Measurements from ENCODE around the gene IRF9. TPM values are rescaled to one million over a fixed set of nuclear protein-coding genes. Genes with fewer than 3 reads are reported as not detected.

Gene IRF9
- total RNA-seq, 1 donor from 2014 or later = 50.6 TPM

- H3K4me1 ChIP-seq (ENCODE audit: control insufficient read depth in 3 of 3, insufficient read depth in 3 of 3, low read length in 3 of 3) = peaks cover 4 to 8% (median 6%) of the 10 kb centered on the region in 3 donors
- no peak overlapping the region for H3K27ac ChIP-seq (ENCODE audit: low read depth, low read length)
- H3K36me3 ChIP-seq (ENCODE audit: control insufficient read depth in 3 of 3, insufficient read depth in 3 of 3, low read length in 3 of 3) = peaks cover 59 to 66% (median 62%) of the 10 kb centered on the region in 3 donors
- H3K27me3 ChIP-seq (ENCODE audit: control insufficient read depth in 3 of 3, insufficient read depth in 3 of 3, low read length in 3 of 3) = no peaks in the 10 kb centered on the region
- no peaks in the 10 kb centered on the region for H3K9me3 ChIP-seq (ENCODE audit: control insufficient read depth in 3 of 3, low read length in 3 of 3)
- H3K4me3 ChIP-seq (ENCODE audit: low read length in 3 of 3) = no peak overlapping the region
- H3K9ac ChIP-seq (ENCODE audit: low read depth in 1 of 3, low read length in 3 of 3) = no peak overlapping the region
Observed at GRCh38 chr14:24121210-24121609, 39.9 kb upstream of the IRF9 start.

GRCh38 chr14:24122416-24122815 lies 38.6 kb upstream of the IRF9 start:
- peaks cover 57% of the 10 kb centered on the region in 3 donors for H3K36me3 ChIP-seq (ENCODE audit: control insufficient read depth in 3 of 3, insufficient read depth in 3 of 3, low read length in 3 of 3)
- no peaks in the 10 kb centered on the region for H3K9me3 ChIP-seq (ENCODE audit: control insufficient read depth in 3 of 3, low read length in 3 of 3)
- H3K4me1 ChIP-seq (ENCODE audit: control insufficient read depth in 3 of 3, insufficient read depth in 3 of 3, low read length in 3 of 3) = no peaks in the 10 kb centered on the region
- H3K27me3 ChIP-seq (ENCODE audit: control insufficient read depth in 3 of 3, insufficient read depth in 3 of 3, low read length in 3 of 3) = no peaks in the 10 kb centered on the region
- no peak overlapping the region for H3K4me3 ChIP-seq (ENCODE audit: low read length in 3 of 3)
- no peak overlapping the region for H3K27ac ChIP-seq (ENCODE audit: low read depth, low read length)
- H3K9ac ChIP-seq (ENCODE audit: low read depth in 1 of 3, low read length in 3 of 3) = no peak overlapping the region

GRCh38 chr14:24122898-24123297 lies 38.2 kb upstream of the IRF9 start:
- peaks cover 52 to 55% (median 54%) of the 10 kb centered on the region in 3 donors for H3K36me3 ChIP-seq (ENCODE audit: control insufficient read depth in 3 of 3, insufficient read depth in 3 of 3, low read length in 3 of 3)
- no peaks in the 10 kb centered on the region for H3K4me1 ChIP-seq (ENCODE audit: control insufficient read depth in 3 of 3, insufficient read depth in 3 of 3, low read length in 3 of 3)
- H3K27me3 ChIP-seq (ENCODE audit: control insufficient read depth in 3 of 3, insufficient read depth in 3 of 3, low read length in 3 of 3) = no peaks in the 10 kb centered on the region
- H3K9ac ChIP-seq (ENCODE audit: low read depth in 1 of 3, low read length in 3 of 3) = no peak overlapping the region
- no peaks in the 10 kb centered on the region for H3K9me3 ChIP-seq (ENCODE audit: control insufficient read depth in 3 of 3, low read length in 3 of 3)
- H3K4me3 ChIP-seq (ENCODE audit: low read length in 3 of 3) = no peak overlapping the region
- no peak overlapping the region for H3K27ac ChIP-seq (ENCODE audit: low read depth, low read length)

GRCh38 chr14:24123424-24124417 lies 37.3 kb upstream of the IRF9 start:
- Histone ChIP-seq H3K9me3 (ENCODE audit: control insufficient read depth in 3 of 3, low read length in 3 of 3) (no peaks in the 10 kb centered on the region), H3K36me3 (ENCODE audit: control insufficient read depth in 3 of 3, insufficient read depth in 3 of 3, low read length in 3 of 3) (peaks cover 44 to 47% (median 45%) of the 10 kb centered on the region in 3 donors), H3K27ac (ENCODE audit: low read depth, low read length) (no peak overlapping the region)

GRCh38 chr14:24126939-24127338 lies 34.1 kb upstream of the IRF9 start:
- Histone ChIP-seq H3K4me1 (ENCODE audit: control insufficient read depth in 3 of 3, insufficient read depth in 3 of 3, low read length in 3 of 3) (peaks cover 12 to 18% (median 15%) of the 10 kb centered on the region in 3 donors), H3K36me3 (ENCODE audit: control insufficient read depth in 3 of 3, insufficient read depth in 3 of 3, low read length in 3 of 3) (peaks cover 15 to 18% (median 17%) of the 10 kb centered on the region in 3 donors)

More at GRCh38 chr14:24123424-24124417, 37.3 kb upstream of the IRF9 start:
- Histone ChIP-seq H3K4me1 (ENCODE audit: control insufficient read depth in 3 of 3, insufficient read depth in 3 of 3, low read length in 3 of 3) (no peaks in the 10 kb centered on the region), H3K9ac (ENCODE audit: low read depth in 1 of 3, low read length in 3 of 3) (no peak overlapping the region), H3K4me3 (ENCODE audit: low read length in 3 of 3) (no peak overlapping the region), H3K27me3 (ENCODE audit: control insufficient read depth in 3 of 3, insufficient read depth in 3 of 3, low read length in 3 of 3) (no peaks in the 10 kb centered on the region)

GRCh38 chr14:24127673-24128072 lies 33.4 kb upstream of the IRF9 start:
- H3K9me3 ChIP-seq (ENCODE audit: control insufficient read depth in 3 of 3, low read length in 3 of 3) = no peaks in the 10 kb centered on the region
- no peaks in the 10 kb centered on the region for H3K27me3 ChIP-seq (ENCODE audit: control insufficient read depth in 3 of 3, insufficient read depth in 3 of 3, low read length in 3 of 3)
- H3K36me3 ChIP-seq (ENCODE audit: control insufficient read depth in 3 of 3, insufficient read depth in 3 of 3, low read length in 3 of 3) = peaks cover 13 to 18% (median 14%) of the 10 kb centered on the region in 3 donors
- no peak overlapping the region for H3K9ac ChIP-seq (ENCODE audit: low read depth in 1 of 3, low read length in 3 of 3)
- no peak overlapping the region for H3K4me3 ChIP-seq (ENCODE audit: low read length in 3 of 3)
- peaks cover 19 to 26% (median 21%) of the 10 kb centered on the region in 3 donors for H3K4me1 ChIP-seq (ENCODE audit: control insufficient read depth in 3 of 3, insufficient read depth in 3 of 3, low read length in 3 of 3)
- no peak overlapping the region for H3K27ac ChIP-seq (ENCODE audit: low read depth, low read length)

More at GRCh38 chr14:24126939-24127338, 34.1 kb upstream of the IRF9 start:
- no peaks in the 10 kb centered on the region for H3K27me3 ChIP-seq (ENCODE audit: control insufficient read depth in 3 of 3, insufficient read depth in 3 of 3, low read length in 3 of 3)
- H3K9me3 ChIP-seq (ENCODE audit: control insufficient read depth in 3 of 3, low read length in 3 of 3) = no peaks in the 10 kb centered on the region
- no peak overlapping the region for H3K27ac ChIP-seq (ENCODE audit: low read depth, low read length)
- no peak overlapping the region for H3K4me3 ChIP-seq (ENCODE audit: low read length in 3 of 3)
- no peak overlapping the region for H3K9ac ChIP-seq (ENCODE audit: low read depth in 1 of 3, low read length in 3 of 3)

- no peak overlapping the region for H3K27ac ChIP-seq (ENCODE audit: low read depth, low read length)
- no peak overlapping the region for H3K9ac ChIP-seq (ENCODE audit: low read depth in 1 of 3, low read length in 3 of 3)
- peaks cover 24 to 31% (median 27%) of the 10 kb centered on the region in 3 donors for H3K4me1 ChIP-seq (ENCODE audit: control insufficient read depth in 3 of 3, insufficient read depth in 3 of 3, low read length in 3 of 3)
- peaks cover 0 to 9% (median 0%) of the 10 kb centered on the region in 3 donors for H3K36me3 ChIP-seq (ENCODE audit: control insufficient read depth in 3 of 3, insufficient read depth in 3 of 3, low read length in 3 of 3)
- H3K9me3 ChIP-seq (ENCODE audit: control insufficient read depth in 3 of 3, low read length in 3 of 3) = no peaks in the 10 kb centered on the region
- H3K4me3 ChIP-seq (ENCODE audit: low read length in 3 of 3) = no peak overlapping the region
- H3K27me3 ChIP-seq (ENCODE audit: control insufficient read depth in 3 of 3, insufficient read depth in 3 of 3, low read length in 3 of 3) = no peaks in the 10 kb centered on the region
Observed at GRCh38 chr14:24129410-24129998, 31.6 kb upstream of the IRF9 start.

GRCh38 chr14:24130380-24130716 lies 30.7 kb upstream of the IRF9 start, which contains the start of gene FITM1:
FITM1 (plus strand) TSS chr14:24130659; CDS start chr14:24131564, 905 bp downstream.
- H3K9me3 ChIP-seq (ENCODE audit: control insufficient read depth in 3 of 3, low read length in 3 of 3) = no peaks in the 10 kb centered on the region
- peaks cover 0 to 9% (median 0%) of the 10 kb centered on the region in 3 donors for H3K36me3 ChIP-seq (ENCODE audit: control insufficient read depth in 3 of 3, insufficient read depth in 3 of 3, low read length in 3 of 3)
- peak within 1 kb of the TSS; percentile 70 to 88 (median 87) for H3K4me3 ChIP-seq (ENCODE audit: low read length in 3 of 3)
- peak within 1 kb of the TSS; percentile 96 for H3K27ac ChIP-seq (ENCODE audit: low read depth, low read length)
- H3K4me1 ChIP-seq (ENCODE audit: control insufficient read depth in 3 of 3, insufficient read depth in 3 of 3, low read length in 3 of 3) = peaks cover 27 to 37% (median 30%) of the 10 kb centered on the region in 3 donors
- H3K9ac ChIP-seq (ENCODE audit: low read depth in 1 of 3, low read length in 3 of 3) = peak within 1 kb of the TSS; percentile 82 to 96 (median 82)
- H3K27me3 ChIP-seq (ENCODE audit: control insufficient read depth in 3 of 3, insufficient read depth in 3 of 3, low read length in 3 of 3) = no peaks in the 10 kb centered on the region

- H3K9ac ChIP-seq (ENCODE audit: low read depth in 1 of 3, low read length in 3 of 3) = peak overlapping the region; percentile 82 to 96 (median 82)
- peaks cover 31 to 41% (median 34%) of the 10 kb centered on the region in 3 donors for H3K4me1 ChIP-seq (ENCODE audit: control insufficient read depth in 3 of 3, insufficient read depth in 3 of 3, low read length in 3 of 3)
- H3K27ac ChIP-seq (ENCODE audit: low read depth, low read length) = peak overlapping the region; percentile 96
- peak overlapping the region; percentile 69 to 87 (median 78) for H3K4me3 ChIP-seq (ENCODE audit: low read length in 3 of 3)
- peaks cover 0 to 9% (median 0%) of the 10 kb centered on the region in 3 donors for H3K36me3 ChIP-seq (ENCODE audit: control insufficient read depth in 3 of 3, insufficient read depth in 3 of 3, low read length in 3 of 3)
- H3K27me3 ChIP-seq (ENCODE audit: control insufficient read depth in 3 of 3, insufficient read depth in 3 of 3, low read length in 3 of 3) = no peaks in the 10 kb centered on the region
- H3K9me3 ChIP-seq (ENCODE audit: control insufficient read depth in 3 of 3, low read length in 3 of 3) = no peaks in the 10 kb centered on the region
Observed at GRCh38 chr14:24130717-24131548, 30.1 kb upstream of the IRF9 start.

Measured in skeletal muscle tissue (tissue), 4 donors.